HG03457 (cell line): ENCODE results near the gene PDLIM1.

Experiments
- ATAC-seq: cut with Tn5 transposase; IDR thresholded peaks from one replicate; pipeline ENCODE4 v1.9.1; 2021; ENCODE audit warnings: moderate number of reproducible peaks; ENCODE audit not compliant: unreplicated experiment

Gene PDLIM1

GRCh38 chr10:95315509-95315908 lies 24.7 kb upstream of the PDLIM1 start:
- no peak for ATAC-seq

GRCh38 chr10:95314192-95314918 lies 23.6 kb upstream of the PDLIM1 start:
- ATAC-seq: no peak

GRCh38 chr10:95312986-95313495 lies 22.2 kb upstream of the PDLIM1 start:
- ATAC-seq: no peak

- ATAC-seq: no peak
These were observed 21.5 kb upstream of the PDLIM1 start for GRCh38 chr10:95312257-95312656.

- ATAC-seq: no peak
These were observed 19.2 kb upstream of the PDLIM1 start for GRCh38 chr10:95309958-95310357.

GRCh38 chr10:95308389-95309302 lies 17.8 kb upstream of the PDLIM1 start:
- ATAC-seq: no peak

GRCh38 chr10:95306851-95307250 lies 16.0 kb upstream of the PDLIM1 start:
- no peak for ATAC-seq

- ATAC-seq: no peak
These were observed 15.5 kb upstream of the PDLIM1 start for GRCh38 chr10:95306318-95306650.

- ATAC-seq: no peak
These were observed 15.0 kb upstream of the PDLIM1 start for GRCh38 chr10:95305606-95306317.

- no peak for ATAC-seq
These were observed 14.2 kb upstream of the PDLIM1 start for GRCh38 chr10:95304976-95305375.

GRCh38 chr10:95304463-95304862 lies 13.7 kb upstream of the PDLIM1 start:
- no peak for ATAC-seq

GRCh38 chr10:95303950-95304349 lies 13.1 kb upstream of the PDLIM1 start:
- no peak for ATAC-seq

- ATAC-seq: no peak
These were observed 12.7 kb upstream of the PDLIM1 start for GRCh38 chr10:95303535-95303934.

- ATAC-seq: no peak
These were observed 9.3 kb upstream of the PDLIM1 start for GRCh38 chr10:95300022-95300539.

GRCh38 chr10:95297402-95297801 lies 6.6 kb upstream of the PDLIM1 start:
- no peak for ATAC-seq

- no peak for ATAC-seq
These were observed 6.0 kb upstream of the PDLIM1 start for GRCh38 chr10:95296764-95297163.

- ATAC-seq: peak; percentile 76
These were observed 4.4 kb upstream of the PDLIM1 start for GRCh38 chr10:95295031-95295755.

GRCh38 chr10:95293631-95294030 lies 2.8 kb upstream of the PDLIM1 start:
- no peak for ATAC-seq

- ATAC-seq: no peak
These were observed 699 bp upstream of the PDLIM1 start for GRCh38 chr10:95291365-95292039.

GRCh38 chr10:95289921-95290421 lies 832 bp downstream of the PDLIM1 start:
- ATAC-seq: no peak
